Fibroblast of villous mesenchyme (primary cell): ENCODE measurements around the gene CDH18. TPM values are rescaled to one million over a fixed set of nuclear protein-coding genes. Genes with fewer than 3 reads are reported as not detected.

Experiments
- DNase-seq: peaks from one replicate; pipeline ENCODE4 v3.0.0-alpha.2; 2010; ENCODE audit warnings: low read depth
- H3K4me3 ChIP-seq: 2 replicates; pipeline ENCODE4 v1.5.1; 2011; ENCODE audit warnings: low read depth, mild to moderate bottlenecking, low read length
- total RNA-seq: library from RNA; depleted of rRNA; stranded (reverse); fragments of >200 nt; gene quantifications from 2 replicates; pipeline ENCODE4 v1.2.3, GENCODE V29; 2012
- TF ChIP-seq, protein P1 (sequence below): IDR thresholded peaks from 2 replicates; pipeline ENCODE4 v1.5.1; 2012; ENCODE audit warnings: low read depth, mild to moderate bottlenecking, low read length; ENCODE audit not compliant: insufficient read depth

The CDH18 gene
- total RNA-seq, 1 donor: 0.43 TPM

DNA sequence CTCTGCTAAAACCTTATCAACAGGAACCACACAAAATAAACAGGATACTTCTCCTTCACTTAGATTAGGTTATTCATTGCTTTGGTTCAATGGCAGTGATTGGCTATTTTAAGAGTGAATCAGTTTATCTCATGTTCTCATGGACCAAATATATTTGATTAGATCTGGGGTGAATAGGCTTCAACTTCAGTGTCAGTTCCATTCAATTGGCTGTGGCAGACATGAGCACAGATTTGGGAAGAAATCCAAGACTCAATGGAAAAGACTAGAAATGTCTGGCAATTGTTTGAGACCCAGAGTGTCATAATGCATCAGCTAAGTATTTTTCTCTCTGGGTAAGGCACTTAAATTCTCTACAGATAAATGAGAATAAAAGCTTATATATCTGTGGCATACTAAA lies 37.1 kb downstream of the CDH18 start:
- no peak for DNase-seq
- no peak overlapping the region for H3K4me3 ChIP-seq
- TF ChIP-seq, protein P1, sequence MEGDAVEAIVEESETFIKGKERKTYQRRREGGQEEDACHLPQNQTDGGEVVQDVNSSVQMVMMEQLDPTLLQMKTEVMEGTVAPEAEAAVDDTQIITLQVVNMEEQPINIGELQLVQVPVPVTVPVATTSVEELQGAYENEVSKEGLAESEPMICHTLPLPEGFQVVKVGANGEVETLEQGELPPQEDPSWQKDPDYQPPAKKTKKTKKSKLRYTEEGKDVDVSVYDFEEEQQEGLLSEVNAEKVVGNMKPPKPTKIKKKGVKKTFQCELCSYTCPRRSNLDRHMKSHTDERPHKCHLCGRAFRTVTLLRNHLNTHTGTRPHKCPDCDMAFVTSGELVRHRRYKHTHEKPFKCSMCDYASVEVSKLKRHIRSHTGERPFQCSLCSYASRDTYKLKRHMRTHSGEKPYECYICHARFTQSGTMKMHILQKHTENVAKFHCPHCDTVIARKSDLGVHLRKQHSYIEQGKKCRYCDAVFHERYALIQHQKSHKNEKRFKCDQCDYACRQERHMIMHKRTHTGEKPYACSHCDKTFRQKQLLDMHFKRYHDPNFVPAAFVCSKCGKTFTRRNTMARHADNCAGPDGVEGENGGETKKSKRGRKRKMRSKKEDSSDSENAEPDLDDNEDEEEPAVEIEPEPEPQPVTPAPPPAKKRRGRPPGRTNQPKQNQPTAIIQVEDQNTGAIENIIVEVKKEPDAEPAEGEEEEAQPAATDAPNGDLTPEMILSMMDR: no peak

DNA sequence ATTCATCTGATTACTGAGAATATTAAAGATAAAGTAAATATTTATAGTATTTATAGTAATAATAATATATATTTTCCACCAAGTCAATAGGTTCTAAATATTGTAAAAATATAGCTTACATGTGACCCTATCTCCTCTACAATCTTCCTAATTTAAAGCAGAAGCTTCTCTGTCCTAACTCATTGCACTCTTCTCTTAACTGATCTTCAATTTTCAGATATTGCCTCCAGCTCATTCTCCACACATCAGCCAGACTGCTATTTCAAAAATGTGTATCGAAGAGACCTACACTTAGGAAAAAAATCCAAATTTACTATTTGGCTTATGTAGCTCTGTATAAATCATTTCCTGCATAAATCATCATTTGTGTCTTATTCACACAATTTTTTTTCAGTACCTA lies 47.8 kb downstream of the CDH18 start:
- no peak overlapping the region for H3K4me3 ChIP-seq
- TF ChIP-seq, protein P1: no peak
- no peak for DNase-seq

DNA sequence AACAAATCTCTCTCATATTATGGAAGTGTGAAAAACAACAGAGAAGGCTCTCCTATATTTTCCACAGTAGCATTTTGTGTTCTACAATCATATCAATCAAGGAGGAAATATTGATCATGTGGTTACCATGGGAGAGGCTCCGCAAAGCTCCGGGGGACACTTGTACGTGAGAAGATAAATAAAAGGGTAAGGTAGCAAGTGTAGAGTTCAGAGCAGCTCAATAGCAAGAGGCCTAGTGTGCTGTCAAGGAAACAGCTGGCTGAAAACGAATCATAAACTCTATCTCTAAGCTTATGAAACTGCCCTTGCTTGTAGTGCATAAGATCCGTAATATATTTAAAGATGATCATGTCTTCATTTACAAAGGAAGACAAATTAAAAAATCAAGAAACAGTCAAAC lies 57.5 kb downstream of the CDH18 start:
- H3K4me3 ChIP-seq: no peak overlapping the region
- TF ChIP-seq, protein P1: no peak
- no peak for DNase-seq

DNA sequence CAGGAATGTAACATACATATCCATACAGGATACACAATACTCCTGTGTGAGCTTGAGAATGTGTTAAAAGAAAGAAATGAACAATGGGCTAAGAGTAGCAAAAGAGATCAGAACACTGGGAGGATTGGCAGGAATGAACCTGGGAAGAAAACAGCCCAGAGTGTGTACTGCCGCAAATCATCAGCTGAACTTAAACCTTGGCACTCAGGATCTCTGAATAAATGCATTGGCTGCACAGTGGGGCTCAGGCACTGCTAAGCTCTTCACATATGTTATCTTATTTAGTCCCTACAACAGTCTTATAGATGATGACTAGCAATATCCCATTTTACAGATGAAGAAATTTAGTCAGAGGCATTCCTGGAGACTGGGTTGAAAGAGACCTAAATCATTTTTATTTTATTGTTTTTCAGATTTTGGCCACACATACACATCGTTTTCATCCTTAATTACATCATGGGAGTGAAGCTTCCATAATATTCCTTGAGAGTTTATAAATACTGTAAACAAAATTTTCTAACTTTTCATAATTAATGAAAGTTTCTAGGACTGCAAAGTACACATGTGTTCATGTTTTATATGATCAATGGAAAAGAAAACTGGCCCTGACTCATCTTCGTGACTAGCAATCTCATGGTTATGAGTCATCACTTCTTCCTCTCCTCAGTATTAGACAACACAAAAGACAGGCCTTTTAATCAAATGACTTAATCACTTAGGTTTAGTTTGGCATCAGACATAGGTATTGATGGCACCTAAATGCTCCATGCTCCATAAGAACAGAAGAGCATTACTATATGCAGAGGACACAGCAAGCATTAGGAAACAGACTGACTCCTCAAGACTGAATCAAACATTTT lies 59.2 kb downstream of the CDH18 start:
- H3K4me3 ChIP-seq: no peak overlapping the region
- DNase-seq: peak; percentile 76
- TF ChIP-seq, protein P1: no peak

DNA sequence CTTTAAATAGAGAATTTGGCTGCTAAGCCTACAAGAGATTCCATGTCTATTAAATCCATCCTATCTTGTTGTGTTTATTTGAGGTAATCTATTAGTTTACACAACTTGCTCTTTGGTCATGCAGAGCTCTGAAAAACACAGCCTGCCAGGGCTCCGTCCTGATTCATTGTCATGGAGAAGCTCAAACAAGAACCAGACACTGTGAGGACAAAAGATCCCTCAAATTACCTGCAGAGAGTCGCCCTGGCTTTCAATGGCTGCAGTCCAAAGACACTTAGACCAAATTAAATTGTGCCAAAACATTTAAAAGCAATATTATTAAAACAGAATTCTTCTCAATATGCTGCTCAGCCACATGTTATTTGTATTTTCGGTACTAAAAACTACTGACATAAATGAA lies 60.1 kb downstream of the CDH18 start:
- peak; percentile 51 for DNase-seq
- TF ChIP-seq, protein P1: no peak
- H3K4me3 ChIP-seq: no peak overlapping the region

DNA sequence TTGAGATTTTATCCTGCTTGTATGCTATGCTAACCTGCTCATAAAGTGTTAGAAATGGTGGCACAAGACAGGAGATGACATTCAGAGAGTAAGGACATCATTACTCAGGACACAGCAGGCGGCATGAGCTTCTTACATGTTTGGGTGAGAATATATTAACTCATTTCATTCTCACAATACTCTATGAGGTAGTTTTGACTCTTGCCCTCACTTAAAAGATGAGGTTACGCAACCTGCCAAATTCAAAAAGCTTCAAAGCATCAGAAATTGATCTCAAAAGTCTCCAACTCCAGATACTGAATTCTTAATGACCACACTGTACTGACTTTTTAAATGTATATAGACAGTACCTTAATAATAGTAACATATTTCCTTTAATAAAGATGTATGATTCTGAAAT lies 60.8 kb downstream of the CDH18 start:
- TF ChIP-seq, protein P1: no peak
- H3K4me3 ChIP-seq: no peak overlapping the region
- no peak for DNase-seq
